ENCODE measurements around the gene EVX2. TPM values are rescaled to one million over a fixed set of nuclear protein-coding genes. Genes with fewer than 3 reads are reported as not detected.

Gene EVX2
- total RNA-seq, 6 experiments from 2014 or later: not detected

- intact Hi-C loops (cut with DNase I): loop anchor here in 1 of 2 donors (10.0 kb wide), 1 partner anchor 392 kb away; no protein-coding TSS in a partner anchor
- peaks cover 23 to 83% of the 10 kb centered on the region in 2 donors for H3K27me3 ChIP-seq
- H3K4me1 ChIP-seq: peaks cover 0 to 6% (median 0%) of the 10 kb centered on the region in 4 donors
- TF ChIP-seq CTCF (IDR thresholded peaks at IDR 0.05) (no peak), POLR2A (IDR thresholded peaks at IDR 0.05) (no peak)
- ATAC-seq (no peak), DNase-seq (no peak)
- H3K27ac ChIP-seq: no peak overlapping the region
- WGBS (ENCODE audit: insufficient coverage, low coverage, low lambda C conversion rate, missing lambda C conversion rate): 12% methylated on average over 2 of the region's 2 CpGs
- H3K9me3 ChIP-seq: no peaks in the 10 kb centered on the region
- no peak overlapping the region for H3K4me3 ChIP-seq
- H3K36me3 ChIP-seq: no peaks in the 10 kb centered on the region
Measured at GRCh38 chr2:176076796-176077195, 7.0 kb downstream of the EVX2 start.

GRCh38 chr2:176076063-176076462 lies 7.7 kb downstream of the EVX2 start:
- TF ChIP-seq POLR2A (IDR thresholded peaks at IDR 0.05) (no peak), CTCF (IDR thresholded peaks at IDR 0.05) (no peak)
- intact Hi-C loops (cut with DNase I): loop anchor here in 1 of 2 donors (10.0 kb wide), 1 partner anchor 391 kb away; no protein-coding TSS in a partner anchor

GRCh38 chr2:176075481-176075880 lies 8.3 kb downstream of the EVX2 start:
- TF ChIP-seq CTCF (IDR thresholded peaks at IDR 0.05) (no peak), POLR2A (IDR thresholded peaks at IDR 0.05) (no peak)
- WGBS (ENCODE audit: insufficient coverage, low coverage, low lambda C conversion rate, missing lambda C conversion rate): 6% methylated on average over 15 of the region's 15 CpGs
- no peaks in the 10 kb centered on the region for H3K9me3 ChIP-seq
- H3K27ac ChIP-seq: no peak overlapping the region
- H3K4me1 ChIP-seq: peaks cover 0 to 6% (median 0%) of the 10 kb centered on the region in 4 donors
- intact Hi-C loops (cut with DNase I): loop anchor here in 1 of 2 donors (10.0 kb wide), 1 partner anchor 391 kb away; no protein-coding TSS in a partner anchor
- ATAC-seq (no peak), DNase-seq (no peak)
- peaks cover 23 to 80% of the 10 kb centered on the region in 2 donors for H3K27me3 ChIP-seq
- H3K36me3 ChIP-seq: no peaks in the 10 kb centered on the region
- no peak overlapping the region for H3K4me3 ChIP-seq

More at GRCh38 chr2:176076063-176076462, 7.7 kb downstream of the EVX2 start:
- no peak overlapping the region for H3K4me3 ChIP-seq
- ATAC-seq: no peak
- no peak for DNase-seq
- no peak overlapping the region for H3K27ac ChIP-seq
- H3K4me1 ChIP-seq: peaks cover 0 to 6% (median 0%) of the 10 kb centered on the region in 4 donors
- peaks cover 23 to 83% of the 10 kb centered on the region in 2 donors for H3K27me3 ChIP-seq
- H3K9me3 ChIP-seq: no peaks in the 10 kb centered on the region
- 15% methylated on average over 7 of the region's 7 CpGs for WGBS (ENCODE audit: insufficient coverage, low coverage, low lambda C conversion rate, missing lambda C conversion rate)
- no peaks in the 10 kb centered on the region for H3K36me3 ChIP-seq

- Histone ChIP-seq H3K9me3 (no peaks in the 10 kb centered on the region), H3K4me3 (no peak overlapping the region), H3K36me3 (no peaks in the 10 kb centered on the region), H3K27ac (no peak overlapping the region), H3K27me3 (peaks cover 23 to 84% of the 10 kb centered on the region in 2 donors), H3K4me1 (peaks cover 0 to 6% (median 0%) of the 10 kb centered on the region in 4 donors)
- intact Hi-C loops (cut with DNase I): loop anchor here in 1 of 2 donors (10.0 kb wide), 1 partner anchor 390 kb away; no protein-coding TSS in a partner anchor
- DNase-seq (no peak), ATAC-seq (no peak)
- 13% methylated on average over 7 of the region's 7 CpGs for WGBS (ENCODE audit: insufficient coverage, low coverage, low lambda C conversion rate, missing lambda C conversion rate)
- TF ChIP-seq CTCF (IDR thresholded peaks at IDR 0.05): no peak
- no peak for TF ChIP-seq POLR2A (IDR thresholded peaks at IDR 0.05)
Measured at GRCh38 chr2:176074919-176075425, 8.8 kb downstream of the EVX2 start.
